Measurements from ENCODE around the gene NR2C2AP. TPM values are rescaled to one million over a fixed set of nuclear protein-coding genes. Genes with fewer than 3 reads are reported as not detected.

Gene NR2C2AP
- total RNA-seq, 3 donors from 2014 or later (not counting 1 experiment from before 2014, with no cell fraction given): 14.7 to 16.7 (median 16.4) TPM

GRCh38 chr19:19186742-19187141 lies 16.5 kb downstream of the NR2C2AP start:
- H3K27ac Mint-ChIP-seq: peak overlapping the region in 1 of 2 donors; percentile 23

DNA sequence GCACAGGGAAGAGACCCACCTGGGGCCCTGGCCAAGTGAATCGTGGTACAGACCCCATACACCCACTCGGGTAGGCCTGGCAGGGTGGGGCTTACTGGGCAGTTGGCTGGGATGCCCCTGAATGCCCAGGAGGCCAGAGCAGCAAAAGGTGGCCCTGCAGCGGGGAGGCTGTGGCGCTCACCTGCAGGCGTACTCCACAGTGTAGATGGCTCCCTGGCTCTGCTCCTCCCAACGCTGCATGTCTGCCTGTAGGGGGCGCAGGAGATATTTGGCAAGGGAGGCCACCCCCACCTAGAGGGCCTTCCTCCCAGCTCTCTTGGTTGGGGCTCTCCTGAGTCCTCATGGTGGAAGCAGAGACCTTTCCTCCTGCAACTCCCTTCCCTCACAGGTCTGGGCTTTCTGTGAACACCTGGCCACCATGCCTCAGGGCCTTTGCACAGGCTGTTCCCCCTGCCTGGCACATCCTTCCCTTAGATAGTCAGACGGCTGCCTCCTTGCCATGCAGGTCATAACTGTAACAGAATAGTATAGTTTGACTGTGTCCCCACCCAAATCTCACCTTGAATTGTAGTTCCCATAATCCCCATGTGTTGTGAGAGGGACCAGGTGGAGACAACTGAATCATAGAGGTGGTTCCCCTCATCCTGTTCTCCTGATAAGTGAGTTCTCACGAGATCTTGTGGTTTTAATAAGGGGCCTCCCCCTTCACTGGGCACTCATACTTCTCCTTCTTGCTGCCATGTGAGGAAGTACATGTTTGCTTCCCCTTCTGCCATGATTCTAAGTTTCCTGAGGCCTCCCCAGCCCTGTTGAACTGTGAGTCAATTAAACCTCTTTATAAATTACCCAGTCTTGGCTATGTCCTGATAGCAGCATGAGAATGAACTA lies 17.1 kb downstream of the NR2C2AP start:
- Mint-ChIP-seq H3K9me3 (no peaks in the 10 kb centered on the region), H3K36me3 (peaks cover 5% of the 10 kb centered on the region), H3K27me3 (ENCODE audit: low read depth in 2 of 2) (no peaks in the 10 kb centered on the region), H3K27ac (peak overlapping the region in 1 of 2 donors; percentile 23), H3K4me3 (no peak overlapping the region), H3K4me1 (peaks cover 28 to 35% of the 10 kb centered on the region in 2 donors)
- H3K27ac ChIP-seq (ENCODE audit: low read length): no peak overlapping the region
- ATAC-seq: peak; percentile 61 to 91 (median 83)
- 82% methylated on average over 8 of the region's 9 CpGs for WGBS (ENCODE audit: insufficient coverage)
- intact Hi-C loops (cut with micrococcal nuclease): no loop called here
- DNase-seq: peak; percentile 36 to 81
- H3K27me3 ChIP-seq (ENCODE audit: control insufficient read depth, insufficient read depth, low read length): no peaks in the 10 kb centered on the region
- no peak overlapping the region for H3K4me3 ChIP-seq (ENCODE audit: low read length)
- TF ChIP-seq, protein P1, sequence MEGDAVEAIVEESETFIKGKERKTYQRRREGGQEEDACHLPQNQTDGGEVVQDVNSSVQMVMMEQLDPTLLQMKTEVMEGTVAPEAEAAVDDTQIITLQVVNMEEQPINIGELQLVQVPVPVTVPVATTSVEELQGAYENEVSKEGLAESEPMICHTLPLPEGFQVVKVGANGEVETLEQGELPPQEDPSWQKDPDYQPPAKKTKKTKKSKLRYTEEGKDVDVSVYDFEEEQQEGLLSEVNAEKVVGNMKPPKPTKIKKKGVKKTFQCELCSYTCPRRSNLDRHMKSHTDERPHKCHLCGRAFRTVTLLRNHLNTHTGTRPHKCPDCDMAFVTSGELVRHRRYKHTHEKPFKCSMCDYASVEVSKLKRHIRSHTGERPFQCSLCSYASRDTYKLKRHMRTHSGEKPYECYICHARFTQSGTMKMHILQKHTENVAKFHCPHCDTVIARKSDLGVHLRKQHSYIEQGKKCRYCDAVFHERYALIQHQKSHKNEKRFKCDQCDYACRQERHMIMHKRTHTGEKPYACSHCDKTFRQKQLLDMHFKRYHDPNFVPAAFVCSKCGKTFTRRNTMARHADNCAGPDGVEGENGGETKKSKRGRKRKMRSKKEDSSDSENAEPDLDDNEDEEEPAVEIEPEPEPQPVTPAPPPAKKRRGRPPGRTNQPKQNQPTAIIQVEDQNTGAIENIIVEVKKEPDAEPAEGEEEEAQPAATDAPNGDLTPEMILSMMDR (IDR thresholded peaks at IDR 0.05): peak; percentile 63
- H3K4me1 ChIP-seq (ENCODE audit: control insufficient read depth, insufficient read depth, low read length): peaks cover 22% of the 10 kb centered on the region
- peaks cover 26% of the 10 kb centered on the region for H3K36me3 ChIP-seq (ENCODE audit: control insufficient read depth, insufficient read depth, low read length)
- H3K9me3 ChIP-seq (ENCODE audit: control insufficient read depth, insufficient read depth, low read length): no peaks in the 10 kb centered on the region

More at GRCh38 chr19:19186742-19187141, 16.5 kb downstream of the NR2C2AP start:
- Mint-ChIP-seq H3K27me3 (ENCODE audit: low read depth in 2 of 2) (no peaks in the 10 kb centered on the region), H3K4me3 (no peak overlapping the region), H3K9me3 (no peaks in the 10 kb centered on the region), H3K4me1 (peaks cover 28 to 41% of the 10 kb centered on the region in 2 donors), H3K36me3 (peaks cover 5% of the 10 kb centered on the region)
- DNase-seq: no peak
- Histone ChIP-seq H3K4me3 (ENCODE audit: low read length) (no peak overlapping the region), H3K4me1 (ENCODE audit: control insufficient read depth, insufficient read depth, low read length) (peaks cover 28% of the 10 kb centered on the region), H3K27me3 (ENCODE audit: control insufficient read depth, insufficient read depth, low read length) (no peaks in the 10 kb centered on the region), H3K9me3 (ENCODE audit: control insufficient read depth, insufficient read depth, low read length) (no peaks in the 10 kb centered on the region), H3K27ac (ENCODE audit: low read length) (no peak overlapping the region), H3K36me3 (ENCODE audit: control insufficient read depth, insufficient read depth, low read length) (peaks cover 21% of the 10 kb centered on the region)
- no peak for ATAC-seq
- WGBS (ENCODE audit: insufficient coverage): 98% methylated on average over 14 of the region's 14 CpGs
- TF ChIP-seq, protein P1 (IDR thresholded peaks at IDR 0.05): no peak
- intact Hi-C loops (cut with micrococcal nuclease): no loop called here

- no peak overlapping the region for H3K27ac Mint-ChIP-seq
- H3K36me3 ChIP-seq (ENCODE audit: control insufficient read depth, insufficient read depth, low read length): peaks cover 43% of the 10 kb centered on the region
- H3K36me3 Mint-ChIP-seq: peaks cover 5% of the 10 kb centered on the region
- H3K27me3 ChIP-seq (ENCODE audit: control insufficient read depth, insufficient read depth, low read length): no peaks in the 10 kb centered on the region
- 97% methylated on average over 9 of the region's 9 CpGs for WGBS (ENCODE audit: insufficient coverage)
- no peaks in the 10 kb centered on the region for H3K9me3 Mint-ChIP-seq
- H3K4me1 Mint-ChIP-seq: peaks cover 7 to 19% of the 10 kb centered on the region in 2 donors
- intact Hi-C loops (cut with micrococcal nuclease): no loop called here
- no peak for ATAC-seq
- no peak for DNase-seq
- no peak overlapping the region for H3K4me3 ChIP-seq (ENCODE audit: low read length)
- H3K27ac ChIP-seq (ENCODE audit: low read length): no peak overlapping the region
- H3K27me3 Mint-ChIP-seq (ENCODE audit: low read depth in 2 of 2): no peaks in the 10 kb centered on the region
- peaks cover 10% of the 10 kb centered on the region for H3K4me1 ChIP-seq (ENCODE audit: control insufficient read depth, insufficient read depth, low read length)
- H3K9me3 ChIP-seq (ENCODE audit: control insufficient read depth, insufficient read depth, low read length): no peaks in the 10 kb centered on the region
- no peak overlapping the region for H3K4me3 Mint-ChIP-seq
- TF ChIP-seq, protein P1 (IDR thresholded peaks at IDR 0.05): no peak
Observed at GRCh38 chr19:19181488-19181998, 21.7 kb downstream of the NR2C2AP start.

All from natural killer cell (primary cell).